Kidney capillary endothelial cell (primary cell): ENCODE results near the gene HIVEP2.

ENCODE experiments used
- DNase-seq: peaks from one replicate; pipeline ENCODE4 v3.0.0-alpha.2; 2018; ENCODE audit warnings: low spot score

Gene HIVEP2

DNA sequence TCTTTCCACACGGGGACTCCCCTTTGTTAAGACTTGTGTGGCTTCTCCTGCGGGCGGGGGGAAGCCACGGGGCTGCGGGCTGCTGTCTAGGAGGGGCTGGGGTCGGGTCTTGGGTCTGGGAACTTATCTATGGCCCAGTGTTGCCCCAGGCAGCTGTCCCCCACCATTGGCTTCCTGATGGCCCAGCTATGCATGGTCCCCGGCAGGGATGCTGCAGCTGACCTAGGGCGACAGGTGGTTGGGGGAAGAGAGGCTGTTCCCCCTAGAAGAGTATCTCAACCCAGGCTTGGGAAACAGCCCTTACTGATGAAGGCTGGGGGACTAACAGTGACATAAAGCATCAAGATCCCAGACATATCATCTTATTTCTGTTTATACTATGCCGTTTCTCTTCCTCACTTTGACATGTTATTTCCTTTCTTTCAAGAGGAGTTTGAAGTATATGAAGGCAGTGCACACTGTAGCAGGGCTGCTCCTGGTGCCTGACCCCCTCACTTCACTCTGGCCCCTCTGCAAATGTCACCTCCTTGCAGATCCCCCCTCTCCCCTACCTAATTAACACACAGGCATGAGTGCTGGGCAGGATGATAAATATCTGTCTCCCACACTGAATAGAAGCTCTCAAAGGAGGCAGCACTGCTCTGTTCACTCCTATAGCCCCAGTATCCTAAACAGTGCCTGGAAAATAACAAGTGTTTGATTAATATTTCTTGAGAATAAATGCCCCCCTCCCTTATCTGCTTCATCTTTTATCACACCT, 87.0 kb downstream of the HIVEP2 start:
- DNase-seq = no peak

- DNase-seq = no peak
Observed at GRCh38 chr6:142857233-142857761, 87.7 kb downstream of the HIVEP2 start.

DNA sequence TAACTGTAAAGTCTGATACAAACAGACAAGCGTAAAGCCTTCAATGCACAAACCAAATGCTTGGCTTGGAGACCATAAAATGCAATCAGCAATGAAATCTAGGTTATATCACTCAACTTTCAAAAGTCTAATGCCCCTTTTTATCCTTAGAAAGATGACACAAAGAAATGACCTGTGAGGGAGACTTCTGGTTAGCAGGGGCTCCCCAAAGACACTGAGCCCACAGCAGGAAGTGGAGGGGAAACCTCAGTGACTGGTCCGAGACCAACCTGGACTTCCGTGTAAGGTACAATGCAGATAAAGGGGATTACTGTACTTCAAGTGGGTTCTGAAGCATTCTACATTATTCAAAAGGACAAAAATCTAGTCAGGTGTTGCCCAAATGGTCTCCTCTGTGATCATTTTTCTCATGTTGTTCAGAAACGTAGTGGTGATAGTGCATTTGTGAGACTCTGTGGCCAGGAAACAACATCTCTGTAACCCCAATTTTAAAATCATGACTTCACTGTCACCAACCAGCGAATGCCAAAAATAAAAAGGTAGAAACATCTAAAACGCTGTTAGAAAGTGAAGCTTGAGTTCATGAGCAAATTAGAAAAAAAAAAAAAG, 88.2 kb downstream of the HIVEP2 start:
- DNase-seq = no peak

DNA sequence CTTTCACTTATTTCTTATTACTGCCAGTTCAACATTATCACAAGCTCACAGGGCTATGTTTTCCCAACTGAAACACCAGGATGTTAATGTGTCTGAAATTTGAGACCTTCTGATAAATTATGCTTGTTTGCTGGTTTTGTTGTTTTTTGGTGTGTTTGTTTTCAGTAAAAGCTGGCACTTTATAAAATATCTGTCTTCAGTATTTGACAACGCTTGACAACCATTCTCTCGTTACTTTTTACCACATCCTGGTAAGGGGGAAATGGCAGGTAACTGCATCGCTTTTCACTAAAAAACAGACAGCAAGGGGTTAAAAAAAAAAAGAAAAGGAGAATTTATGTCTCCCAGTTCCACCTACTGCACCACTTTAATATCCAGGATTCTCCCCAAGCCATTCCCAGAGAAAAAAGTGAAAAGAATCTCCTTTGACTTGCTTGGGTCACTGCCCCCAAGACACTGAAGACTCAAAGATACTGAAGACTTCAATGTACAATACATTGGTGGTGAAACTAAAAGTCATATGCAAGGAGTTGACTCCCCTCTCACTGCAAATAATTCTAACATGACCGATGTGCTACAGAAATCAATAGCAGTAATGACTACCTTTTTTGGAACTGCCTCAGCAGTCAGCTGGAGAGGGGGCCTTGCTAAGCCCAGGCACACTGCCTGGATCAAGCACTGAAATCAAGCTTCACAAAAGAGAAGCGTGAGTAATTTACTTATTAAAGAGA, 88.9 kb downstream of the HIVEP2 start:
- DNase-seq = no peak

DNA sequence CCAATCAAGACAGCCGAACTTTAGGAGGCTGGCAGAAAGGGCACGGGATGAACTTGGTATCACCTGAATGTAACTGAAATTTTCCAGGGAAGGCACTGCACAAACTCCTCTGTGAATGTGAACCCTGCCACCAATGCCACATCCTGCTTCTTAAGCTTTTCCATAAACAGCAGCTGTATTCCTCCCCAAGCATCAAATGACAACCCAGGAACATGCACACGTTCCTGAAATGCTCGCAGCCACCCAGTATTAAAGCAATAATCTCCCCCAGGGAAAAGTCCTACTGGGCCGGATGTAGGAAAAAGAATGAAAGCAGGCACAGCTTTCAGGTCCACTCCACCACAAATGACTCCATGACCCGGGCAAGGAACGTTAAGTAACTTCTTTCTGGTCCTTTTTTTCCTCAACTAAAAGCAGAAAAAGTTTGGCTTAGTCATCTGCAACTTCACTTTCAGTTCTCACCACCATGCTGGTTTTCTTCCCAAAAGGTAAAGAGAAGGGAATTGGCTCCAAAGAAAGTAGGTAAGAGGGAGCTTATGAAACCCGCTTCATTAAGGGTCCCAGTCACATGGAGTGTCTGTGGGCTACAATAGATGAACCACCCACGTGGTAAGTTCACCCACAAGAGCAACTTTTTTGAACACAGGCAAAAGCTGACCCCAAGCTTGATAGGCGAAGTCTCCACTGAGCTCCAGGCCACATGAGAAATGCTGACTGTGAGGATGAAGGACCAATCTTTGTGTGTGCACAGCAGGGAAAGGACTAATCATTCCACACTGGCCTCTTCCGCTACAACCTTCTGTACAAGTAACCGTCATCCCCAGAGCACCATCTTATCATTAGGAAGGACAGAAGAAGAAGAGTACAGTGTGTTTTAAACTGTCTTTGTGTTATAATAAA, 90.1 kb downstream of the HIVEP2 start:
- DNase-seq = no peak

GRCh38 chr6:142853244-142854180, 91.5 kb downstream of the HIVEP2 start:
- DNase-seq = no peak

DNA sequence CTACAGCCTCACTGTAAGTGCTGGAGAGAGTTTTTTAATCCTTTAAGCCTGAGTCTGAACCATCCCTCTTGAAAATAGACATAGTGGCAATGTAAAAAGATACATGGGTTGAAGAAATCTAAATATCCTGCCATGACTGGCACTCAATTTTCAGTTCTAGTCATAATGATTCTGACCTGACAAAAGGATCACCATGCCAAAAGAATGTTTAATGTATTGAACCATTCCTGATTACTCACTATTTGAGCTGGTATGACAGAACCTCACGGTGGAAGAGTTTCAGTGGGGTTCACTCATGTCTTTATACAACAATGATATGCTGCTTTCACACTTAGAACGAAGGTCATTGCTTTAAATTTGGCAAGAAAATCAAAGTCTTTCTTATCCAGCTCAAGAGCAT, 93.4 kb downstream of the HIVEP2 start:
- DNase-seq = no peak

DNA sequence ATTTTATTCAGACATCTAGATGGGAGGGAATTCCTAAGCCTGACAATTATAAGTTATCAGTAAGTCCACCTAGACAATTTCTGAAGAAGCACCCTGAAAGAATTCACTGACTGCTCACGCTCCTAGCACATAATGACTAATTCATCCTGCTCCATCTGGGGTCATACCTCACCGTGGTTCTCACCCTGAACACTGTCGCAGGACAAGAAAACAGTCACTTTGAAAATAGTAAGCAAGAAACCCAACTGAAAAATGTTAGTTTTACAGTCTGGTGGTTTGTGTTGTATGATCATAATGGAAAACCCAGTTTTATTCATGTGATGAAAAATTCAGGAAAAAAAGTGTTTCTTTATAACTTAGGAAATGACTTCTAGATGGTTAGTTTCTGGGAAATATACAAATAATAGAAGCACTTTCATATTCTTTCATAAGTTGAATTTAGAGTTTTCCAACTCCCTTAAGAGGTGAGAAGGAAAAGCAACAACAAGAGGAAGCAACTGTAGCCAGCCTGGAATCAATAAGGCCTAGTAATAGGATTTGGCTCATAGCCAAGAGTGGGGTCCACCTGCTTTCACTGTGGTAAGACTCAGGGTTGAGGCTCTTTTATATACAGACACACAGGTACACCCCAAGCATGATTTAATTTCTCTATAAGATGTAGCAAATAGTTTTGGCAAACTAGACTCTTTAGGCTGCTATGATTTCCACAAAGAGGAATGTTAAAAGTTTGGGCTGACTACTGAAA, 94.1 kb downstream of the HIVEP2 start:
- DNase-seq = peak; percentile 33

DNA sequence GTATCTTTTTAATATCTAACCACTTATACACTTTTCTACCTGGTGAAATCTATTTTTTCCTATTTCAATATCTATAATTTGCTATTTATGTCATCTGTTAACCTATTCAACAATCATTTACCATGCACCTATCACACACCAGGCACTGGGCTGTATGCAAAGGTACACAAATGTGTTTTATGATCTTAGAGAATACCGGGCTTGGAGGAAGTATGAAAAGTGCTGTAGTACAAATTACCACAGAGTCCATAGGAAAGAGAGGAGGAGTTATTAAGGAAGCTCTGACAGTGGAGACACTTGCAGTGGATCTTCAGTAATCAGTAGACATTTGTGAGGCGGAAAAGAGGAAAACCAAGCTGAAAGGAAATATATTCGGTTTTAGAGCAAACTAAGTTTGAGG, 96.0 kb downstream of the HIVEP2 start:
- DNase-seq = no peak

DNA sequence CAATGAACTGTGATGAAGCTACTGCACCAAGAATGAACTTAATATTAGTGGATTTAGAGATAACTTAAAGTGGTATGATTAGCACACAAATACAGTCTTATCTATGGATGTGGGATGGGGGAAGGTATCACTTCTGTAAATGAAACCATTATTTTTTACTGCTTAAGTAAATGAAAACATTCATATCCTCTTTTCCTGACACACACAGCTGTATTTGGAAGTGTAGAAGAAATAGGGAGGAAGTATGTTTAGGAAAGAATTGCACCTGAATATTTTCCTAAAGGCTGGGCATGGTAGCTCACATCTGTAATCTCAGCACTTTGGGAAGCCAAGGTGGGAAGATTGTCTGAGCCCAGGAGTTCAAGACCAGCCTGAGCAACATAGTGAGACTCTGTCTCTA, 96.8 kb downstream of the HIVEP2 start:
- no peak for DNase-seq

GRCh38 chr6:142846883-142847287, 98.1 kb downstream of the HIVEP2 start:
- DNase-seq = peak; percentile 91

DNA sequence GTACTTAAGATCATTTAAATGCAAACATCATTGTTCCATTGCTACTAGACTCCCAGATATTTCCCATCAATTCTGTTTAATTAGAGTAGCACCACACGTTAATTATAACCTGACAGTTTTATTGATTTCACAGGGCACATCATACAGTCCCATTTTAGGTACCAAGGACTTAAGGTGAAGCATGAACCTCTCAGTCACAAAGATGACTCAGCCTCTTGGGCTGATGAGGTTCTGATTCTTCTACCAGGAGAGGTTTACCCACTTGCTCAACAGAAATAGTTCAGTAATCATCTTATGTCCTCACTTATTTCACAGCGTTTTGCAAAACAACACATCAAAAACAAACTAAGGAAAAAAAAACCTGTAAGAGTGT, 98.5 kb downstream of the HIVEP2 start:
- DNase-seq = peak; percentile 30

GRCh38 chr6:142845624-142846458, 99.1 kb downstream of the HIVEP2 start:
- DNase-seq = peak; percentile 85

DNA sequence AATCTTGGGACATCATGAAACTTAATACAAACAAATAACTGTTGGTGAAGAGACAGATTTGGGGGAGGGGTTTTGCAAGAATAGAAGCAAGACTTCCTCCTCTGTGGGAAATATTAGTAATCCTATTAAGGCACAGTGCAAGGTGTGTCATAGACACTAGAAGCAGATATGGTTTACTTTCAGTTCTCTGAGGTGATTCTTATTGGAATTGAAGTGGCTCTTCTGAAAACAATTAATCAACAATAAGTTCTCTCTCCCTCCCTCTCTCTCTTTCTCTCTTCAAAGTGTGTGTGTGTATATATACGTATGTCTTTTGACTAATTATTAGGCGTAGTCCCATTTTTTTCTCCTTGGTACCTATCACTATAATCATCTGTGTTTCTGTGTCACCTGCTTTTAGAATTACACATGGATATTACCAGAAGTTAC, 99.8 kb downstream of the HIVEP2 start:
- peak; percentile 48 for DNase-seq

DNA sequence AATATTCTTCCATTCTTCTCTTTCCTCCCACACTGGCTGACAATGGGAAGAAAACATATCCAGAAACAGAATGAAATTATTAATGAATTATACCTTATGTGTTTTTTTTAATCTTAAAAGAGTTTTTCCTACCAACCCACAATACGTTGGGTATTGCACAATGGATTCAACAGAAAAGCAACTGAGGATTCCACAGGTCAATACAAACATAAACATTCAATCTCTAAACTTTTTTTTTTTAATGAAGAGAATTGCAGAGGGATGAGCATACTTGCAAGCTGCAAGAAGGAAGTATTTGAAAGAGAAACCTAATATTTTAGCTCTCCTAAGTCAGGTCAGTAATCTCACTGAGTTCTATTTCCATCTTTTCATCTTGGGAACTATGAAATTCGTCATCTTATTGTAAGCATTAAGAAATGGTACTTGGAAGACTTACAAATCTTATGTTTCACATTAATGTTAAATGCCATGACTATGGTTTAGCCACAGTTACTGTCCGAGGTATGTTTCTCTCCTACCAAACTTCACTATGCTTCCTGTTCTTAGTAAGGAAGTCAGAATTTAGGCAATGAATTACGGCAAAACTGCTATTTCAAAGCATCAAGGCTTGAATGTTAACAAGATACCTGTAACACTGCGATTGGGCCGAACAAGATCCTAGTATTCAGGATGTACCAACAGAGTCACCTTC, 100.8 kb downstream of the HIVEP2 start:
- no peak for DNase-seq

DNA sequence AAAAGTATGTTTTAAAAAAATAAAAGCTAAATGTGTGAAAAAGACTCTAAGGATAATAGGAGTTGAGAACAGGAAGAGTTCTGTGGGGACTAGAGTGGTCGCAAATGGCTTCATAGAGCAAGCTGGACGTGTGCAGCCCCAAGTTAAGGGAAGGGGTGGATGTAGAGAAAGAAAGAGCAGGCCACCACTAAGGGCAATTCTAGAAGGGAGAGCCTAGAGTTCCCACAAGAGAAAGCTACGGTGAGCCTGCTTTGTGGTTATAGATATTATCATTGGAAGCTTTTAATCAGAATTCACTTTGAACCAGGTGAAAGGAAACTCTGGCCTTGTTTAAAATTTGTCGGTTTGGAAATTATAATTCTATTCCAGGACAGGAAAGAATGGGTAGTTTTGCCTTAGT, 101.6 kb downstream of the HIVEP2 start:
- no peak for DNase-seq

DNA sequence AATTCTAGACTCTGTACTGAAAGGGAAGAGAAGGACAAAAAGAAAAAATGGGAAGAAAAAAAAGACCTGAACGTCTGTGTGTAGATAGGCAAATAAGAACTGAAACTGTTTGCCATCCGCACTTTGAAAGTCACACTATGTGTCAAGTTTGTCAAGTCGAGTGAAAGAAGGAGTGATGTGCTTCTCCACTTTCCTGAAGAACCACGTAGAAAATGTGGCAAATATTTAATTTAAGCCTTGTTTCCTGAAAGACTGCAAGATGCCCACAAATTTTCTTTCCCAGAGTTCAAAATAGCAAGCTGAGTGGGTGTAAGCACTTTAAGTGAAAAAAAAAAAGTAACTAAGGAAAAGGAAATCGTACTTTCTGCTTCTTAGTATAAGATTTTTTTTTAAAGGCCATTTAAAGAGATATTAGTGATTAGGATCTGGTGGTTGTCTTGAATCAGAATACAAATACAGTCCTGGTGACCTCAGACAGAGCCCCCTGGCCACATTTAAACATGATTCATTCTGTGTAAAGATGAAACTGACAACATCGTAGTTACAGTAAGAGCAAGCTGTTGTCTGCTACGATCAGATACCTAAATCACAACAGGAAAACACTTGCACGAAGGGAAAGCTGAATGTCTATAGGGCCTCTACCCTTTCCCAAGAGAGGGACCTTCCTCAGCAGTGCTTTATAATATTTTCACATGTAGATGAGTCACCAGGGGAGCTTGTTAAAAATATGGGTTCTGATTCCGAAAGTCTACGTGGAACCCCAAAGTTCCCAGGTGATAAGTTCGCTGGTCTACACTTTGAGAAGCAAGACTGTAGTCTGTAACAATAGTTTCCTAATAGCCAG, 102.3 kb downstream of the HIVEP2 start:
- peak; percentile 46 for DNase-seq

DNA sequence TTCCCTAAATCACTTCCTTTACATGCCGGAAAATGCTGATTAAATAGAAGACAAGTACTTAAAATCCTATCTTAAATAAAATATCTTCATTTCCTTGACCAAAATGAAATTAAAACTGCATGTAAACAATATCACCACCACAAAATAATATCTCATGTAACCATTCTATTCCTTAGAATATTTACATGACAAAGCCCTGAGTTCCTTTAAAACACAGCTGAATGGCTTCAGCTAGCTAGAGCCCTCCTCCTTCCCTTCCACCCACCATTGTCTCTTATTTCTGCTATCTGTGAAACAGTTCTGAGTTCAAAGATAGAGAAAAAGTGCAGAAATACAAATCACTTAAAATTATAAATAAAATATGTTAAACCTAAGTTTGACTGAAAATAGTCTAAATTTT, 103.1 kb downstream of the HIVEP2 start:
- no peak for DNase-seq
